Measurements from ENCODE around the gene PAX1.

Gene PAX1

GRCh38 chr20:21719592-21720214, 14.2 kb downstream of the PAX1 start:
- peak; percentile 3 for DNase-seq (ENCODE audit: low read depth, low spot score)
- H3K27ac ChIP-seq = no peak overlapping the region

GRCh38 chr20:21725892-21726291, 20.4 kb downstream of the PAX1 start:
- DNase-seq (ENCODE audit: low read depth, low spot score) = peak; percentile 1

GRCh38 chr20:21729316-21729715, 23.9 kb downstream of the PAX1 start:
- H3K27ac ChIP-seq = no peak overlapping the region

More at GRCh38 chr20:21725892-21726291, 20.4 kb downstream of the PAX1 start:
- no peak overlapping the region for H3K27ac ChIP-seq

GRCh38 chr20:21739161-21739560, 33.7 kb downstream of the PAX1 start:
- H3K27ac ChIP-seq = no peak overlapping the region
- no peak for DNase-seq (ENCODE audit: low read depth, low spot score)

More at GRCh38 chr20:21729316-21729715, 23.9 kb downstream of the PAX1 start:
- no peak for DNase-seq (ENCODE audit: low read depth, low spot score)

GRCh38 chr20:21739682-21740081, 34.2 kb downstream of the PAX1 start:
- no peak for DNase-seq (ENCODE audit: low read depth, low spot score)
- no peak overlapping the region for H3K27ac ChIP-seq

GRCh38 chr20:21741266-21741665, 35.8 kb downstream of the PAX1 start:
- H3K27ac ChIP-seq = no peak overlapping the region
- DNase-seq (ENCODE audit: low read depth, low spot score) = no peak

- no peak for DNase-seq (ENCODE audit: low read depth, low spot score)
Measured at GRCh38 chr20:21762646-21763045, 57.2 kb downstream of the PAX1 start.

GRCh38 chr20:21767200-21767738, 61.8 kb downstream of the PAX1 start:
- DNase-seq (ENCODE audit: low read depth, low spot score) = no peak
- H3K27ac ChIP-seq = no peak overlapping the region

More at GRCh38 chr20:21762646-21763045, 57.2 kb downstream of the PAX1 start:
- no peak overlapping the region for H3K27ac ChIP-seq

GRCh38 chr20:21767739-21768223, 62.3 kb downstream of the PAX1 start:
- H3K27ac ChIP-seq = no peak overlapping the region
- no peak for DNase-seq (ENCODE audit: low read depth, low spot score)

Data from epithelial cell of prostate (primary cell).